Right lobe of liver (tissue), 6 donors: ENCODE results near the gene LY6G6F. TPM values are rescaled to one million over a fixed set of nuclear protein-coding genes. Genes with fewer than 3 reads are reported as not detected.
"Not testable (repeated sequence)": the region's sequence is repeated elsewhere in the genome, so short reads cannot be mapped to it uniquely, and the experiment has no call there.

Source experiments
- ATAC-seq, 4 donors: fragments of 200-7000 bp; cut with Tn5 transposase; one replicate each; pipeline ENCODE4 v1.9.1; 2020; ENCODE audit warnings: mild to moderate bottlenecking in 4 of 4, moderate library complexity in 4 of 4
- DNase-seq, 3 donors: peaks; one replicate each; pipeline ENCODE4 v3.0.0-alpha.2; 2020
- H3K27ac ChIP-seq, 3 donors: fragments of 200-600 bp; one replicate each; pipeline ENCODE4 v1.8.0; 2022
- H3K27me3 ChIP-seq, 2 donors: fragments of 200-600 bp; one replicate each; pipeline ENCODE4 v1.8.0; 2022
- H3K36me3 ChIP-seq, 4 donors: fragments of 200-600 bp; sonication (generic) in 1 of 4; one replicate each; pipeline versions ENCODE4 v1.5.1 to v1.8.0; 2017 to 2022; ENCODE audit warnings: control low read depth in 1 of 4
- H3K4me1 ChIP-seq, 4 donors: fragments of 200-600 bp; sonication (generic) in 1 of 4; one replicate each; pipeline versions ENCODE4 v1.5.1 to v1.8.0; 2017 to 2022; ENCODE audit warnings: control low read depth in 1 of 4
- H3K4me3 ChIP-seq, 3 donors: fragments of 200-600 bp; one replicate each; pipeline ENCODE4 v1.8.0; 2022
- H3K9me3 ChIP-seq, 4 donors: fragments of 200-600 bp; sonication (generic) in 1 of 4; one replicate each; pipeline versions ENCODE4 v1.5.1 to v1.8.0; 2017 to 2022; ENCODE audit warnings: control low read depth in 1 of 4
- CTCF ChIP-seq, 4 donors: fragments of 200-600 bp in 3 of 4; fragments of 450-650 bp in 1 of 4; IDR thresholded peaks; one replicate each; pipeline versions ENCODE4 v1.5.1 to v1.8.0; 2016 to 2022; ENCODE audit warnings: antibody characterized with exemption in 4 of 4, mild to moderate bottlenecking in 2 of 4
- POLR2A ChIP-seq: fragments of 450-650 bp; IDR thresholded peaks from one replicate; pipeline ENCODE4 v1.6.1; 2017; ENCODE audit warnings: antibody characterized with exemption, mild to moderate bottlenecking
- WGBS: methylation state at CpG from one replicate; pipeline ENCODE4 v1.1.6; 2018; ENCODE audit warnings: low coverage, low lambda C conversion rate; ENCODE audit not compliant: insufficient coverage; ENCODE audit errors: missing lambda C conversion rate; 5-methylcytosine and 5-hydroxymethylcytosine counted together
- intact Hi-C, 2 donors: fragments of 100-400 bp; cut with DNase I; formaldehyde crosslinking; loops; one replicate each; pipeline versions ENCODE4 v1.11.2 to v1.14.1; 2022
- total RNA-seq, 6 experiments: library from RNA; depleted of rRNA in 2 of 6; stranded (reverse); fragments of >200 nt in 2 of 6; fragmentation: NEBNext Ultra II Directional in 3 of 6; extraction: Animal tissue kit (Norgen Biotek cat#: 25700) in 3 of 6; gene quantifications; one replicate each; pipeline versions ENCODE4 v1.1.0 to v1.2.4, GENCODE V29; 2016 to 2023
- donor health status: DM: no; HTN: yes; CAD: no.
- donor health status: DM: no; HTN: no; CAD: no.
- donor health status: DM: no; HTN: no; CAD: no.
- donor health status: DM: no; HTN: yes; CAD: no.
- donor health status: DM: no; HTN: yes; CAD: no.

LY6G6F gene
- total RNA-seq, 6 experiments from 2014 or later, result not detected

GRCh38 chr6:31705931-31706330 lies 735 bp upstream of the LY6G6F start:
- peaks cover 0 to 17% (median 10%) of the 10 kb centered on the region in 4 donors for H3K4me1 ChIP-seq
- intact Hi-C loops, result no loop called here
- TF ChIP-seq CTCF (IDR thresholded peaks at IDR 0.05) (no peak), POLR2A (no peak)
- no peaks in the 10 kb centered on the region for H3K27me3 ChIP-seq
- DNase-seq, result no peak
- H3K36me3 ChIP-seq, result no peaks in the 10 kb centered on the region
- 93% methylated on average over 5 of the region's 6 CpGs for WGBS
- no peak overlapping the region for H3K4me3 ChIP-seq
- no peaks in the 10 kb centered on the region for H3K9me3 ChIP-seq
- ATAC-seq, result no peak
- no peak overlapping the region for H3K27ac ChIP-seq

- no peaks in the 10 kb centered on the region for H3K9me3 ChIP-seq
- DNase-seq, result no peak
- TF ChIP-seq CTCF (IDR thresholded peaks at IDR 0.05) (no peak), POLR2A (no peak)
- no peaks in the 10 kb centered on the region for H3K36me3 ChIP-seq
- peaks cover 0 to 5% (median 0%) of the 10 kb centered on the region in 4 donors for H3K4me1 ChIP-seq
- WGBS, result 100% methylated on average over 1 of the region's 10 CpGs
- ATAC-seq, result no peak
- intact Hi-C loops, result no loop called here
- H3K27ac ChIP-seq, result no peak overlapping the region
- no peaks in the 10 kb centered on the region for H3K27me3 ChIP-seq
- H3K4me3 ChIP-seq, result no peak overlapping the region
Observed at GRCh38 chr6:31707701-31708100, 1.0 kb downstream of the LY6G6F start.

GRCh38 chr6:31708224-31708623 lies 1.6 kb downstream of the LY6G6F start:
- Histone ChIP-seq H3K27ac (no peak overlapping the region), H3K4me3 (no peak overlapping the region), H3K9me3 (no peaks in the 10 kb centered on the region), H3K36me3 (no peaks in the 10 kb centered on the region), H3K4me1 (peaks cover 0 to 5% (median 0%) of the 10 kb centered on the region in 4 donors), H3K27me3 (no peaks in the 10 kb centered on the region)
- no peak for TF ChIP-seq CTCF (IDR thresholded peaks at IDR 0.05)
- no peak for TF ChIP-seq POLR2A
- 84% methylated on average over 3 of the region's 3 CpGs for WGBS
- ATAC-seq (no peak), DNase-seq (no peak)
- intact Hi-C loops, result no loop called here

DNA sequence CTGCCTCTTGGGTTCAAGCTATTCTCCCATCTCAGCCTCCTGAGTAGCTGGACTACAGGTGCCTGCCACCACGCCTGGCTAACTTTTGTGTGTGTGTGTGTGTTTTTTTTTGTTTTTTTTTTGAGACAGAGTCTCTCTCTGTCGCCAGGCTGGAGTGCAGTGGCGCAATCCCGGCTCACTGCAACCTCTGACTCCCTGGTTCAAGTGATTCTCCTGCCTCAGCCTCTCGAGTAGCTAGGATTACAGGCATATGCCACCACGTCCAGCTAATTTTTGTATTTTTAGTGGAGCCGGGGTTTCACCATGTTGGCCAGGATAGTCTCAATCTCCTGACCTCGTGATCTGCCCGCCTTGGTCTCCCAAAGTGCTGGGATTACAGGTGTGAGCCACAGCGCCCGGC lies 2.5 kb downstream of the LY6G6F start:
- H3K4me3 ChIP-seq, H3K4me1 ChIP-seq, H3K9me3 ChIP-seq, H3K27me3 ChIP-seq, ATAC-seq, H3K36me3 ChIP-seq, DNase-seq, intact Hi-C loops, H3K27ac ChIP-seq: not testable (repeated sequence)
- WGBS, result 57% methylated on average over 9 of the region's 11 CpGs

GRCh38 chr6:31710523-31711219 lies 4.0 kb downstream of the LY6G6F start:
- Histone ChIP-seq H3K36me3 (no peaks in the 10 kb centered on the region), H3K27ac (no peak overlapping the region)

More at GRCh38 chr6:31710523-31711219, 4.0 kb downstream of the LY6G6F start:
- intact Hi-C loops, result loop anchor here in 1 of 2 donors (10.0 kb wide), 1 partner anchor 54 kb away; the partner anchor contains the start of gene SAPCD1
- no peak for DNase-seq
- Histone ChIP-seq H3K9me3 (no peaks in the 10 kb centered on the region), H3K4me1 (no peaks in the 10 kb centered on the region), H3K27me3 (no peaks in the 10 kb centered on the region), H3K4me3 (no peak overlapping the region)
- 64% methylated on average over 5 of the region's 5 CpGs for WGBS
- TF ChIP-seq POLR2A (no peak), CTCF (IDR thresholded peaks at IDR 0.05) (no peak)
- ATAC-seq, result no peak
